Activated B cell treated with CpG ODN at 0.5 μM for 24 hours (primary cell): ENCODE results near the gene MFSD6L. TPM values are rescaled to one million over a fixed set of nuclear protein-coding genes. Genes with fewer than 3 reads are reported as not detected.

Experiments
- ATAC-seq: fragments of 200-7000 bp; cut with Tn5 transposase; one replicate; pipeline ENCODE4 v1.10.0; 2021; ENCODE audit warnings: low read depth, mild to moderate bottlenecking, moderate library complexity
- CTCF ChIA-PET: fragments of 350-600 bp; sonication (Branson Sonifier 250); formaldehyde crosslinking; loops from one replicate; lab custom pipeline; 2021; ENCODE audit warnings: antibody characterized with exemption; lab: Charles Lee
- POLR2A ChIA-PET: fragments of 350-600 bp; sonication (Branson Sonifier 250); formaldehyde crosslinking; loops from one replicate; lab custom pipeline; 2021; ENCODE audit warnings: antibody characterized with exemption; lab: Charles Lee
- DNase-seq: peaks from one replicate; pipeline ENCODE4 v3.0.0; 2022
- H3K27ac Mint-ChIP-seq: one replicate; pipeline ENCODE4 v1.8.0; 2020; ENCODE audit warnings: mixed read lengths
- H3K27me3 Mint-ChIP-seq: one replicate; pipeline ENCODE4 v1.8.0; 2021; ENCODE audit warnings: mixed read lengths
- H3K36me3 Mint-ChIP-seq: one replicate; pipeline ENCODE4 v1.8.0; 2021; ENCODE audit warnings: low read depth, mixed read lengths
- H3K4me1 Mint-ChIP-seq: one replicate; pipeline ENCODE4 v1.8.0; 2021; ENCODE audit warnings: mixed read lengths
- H3K4me3 Mint-ChIP-seq: one replicate; pipeline ENCODE4 v1.8.0; 2020; ENCODE audit warnings: mild to moderate bottlenecking, mixed read lengths
- H3K9me3 Mint-ChIP-seq: one replicate; pipeline ENCODE4 v1.8.0; 2020; ENCODE audit warnings: mixed read lengths
- CTCF ChIP-seq: fragments of 200-600 bp; IDR thresholded peaks from one replicate; pipeline ENCODE4 v1.8.0; 2022; ENCODE audit warnings: antibody characterized with exemption, mild to moderate bottlenecking
- intact Hi-C: fragments of 100-400 bp; cut with micrococcal nuclease; formaldehyde crosslinking; loops from one replicate; pipeline ENCODE4 v1.15.1; 2024
- total RNA-seq: library from RNA; stranded (reverse); gene quantifications from 2 replicates; pipeline ENCODE4 v1.2.3, GENCODE V29; 2022

Gene MFSD6L
- total RNA-seq, 1 donor from 2014 or later: 0.20 TPM

- H3K27ac Mint-ChIP-seq: no peak overlapping the region
- intact Hi-C loops: no loop called here
- no peaks in the 10 kb centered on the region for H3K4me1 Mint-ChIP-seq
- no peak for DNase-seq
- no peak overlapping the region for H3K4me3 Mint-ChIP-seq
- ATAC-seq: no peak
- no peak for TF ChIP-seq CTCF
- ChIA-PET POLR2A (no interaction called here), CTCF (no interaction called here)
- H3K27me3 Mint-ChIP-seq: peaks cover 5% of the 10 kb centered on the region
- H3K36me3 Mint-ChIP-seq: no peaks in the 10 kb centered on the region
- no peaks in the 10 kb centered on the region for H3K9me3 Mint-ChIP-seq
These were observed 24.1 kb upstream of the MFSD6L start for GRCh38 chr17:8823279-8823678.

- Mint-ChIP-seq H3K9me3 (no peaks in the 10 kb centered on the region), H3K27me3 (peaks cover 5% of the 10 kb centered on the region), H3K36me3 (no peaks in the 10 kb centered on the region), H3K4me3 (no peak overlapping the region), H3K27ac (no peak overlapping the region), H3K4me1 (no peaks in the 10 kb centered on the region)
- TF ChIP-seq CTCF: no peak
- POLR2A ChIA-PET: interaction anchor here (0.6 kb wide), 1 partner anchor 1339 kb away, joined by 3 read pairs; the partner anchor contains the start of gene POLR2A
- intact Hi-C loops: no loop called here
- DNase-seq (no peak), ATAC-seq (no peak)
- CTCF ChIA-PET: no interaction called here
These were observed 23.4 kb upstream of the MFSD6L start for GRCh38 chr17:8822401-8823035.

- Mint-ChIP-seq H3K27ac (no peak overlapping the region), H3K4me1 (no peaks in the 10 kb centered on the region), H3K9me3 (no peaks in the 10 kb centered on the region), H3K27me3 (peaks cover 5% of the 10 kb centered on the region), H3K36me3 (no peaks in the 10 kb centered on the region), H3K4me3 (no peak overlapping the region)
- CTCF ChIA-PET: interaction anchor here (0.6 kb wide), 1 partner anchor 35 kb away, joined by 4 read pairs; no protein-coding TSS in a partner anchor
- no peak for TF ChIP-seq CTCF
- intact Hi-C loops: no loop called here
- POLR2A ChIA-PET: no interaction called here
- ATAC-seq: no peak
- no peak for DNase-seq
These were observed 22.4 kb upstream of the MFSD6L start for GRCh38 chr17:8821446-8822105.

- POLR2A ChIA-PET: no interaction called here
- Mint-ChIP-seq H3K36me3 (no peaks in the 10 kb centered on the region), H3K4me3 (no peak overlapping the region), H3K4me1 (no peaks in the 10 kb centered on the region), H3K9me3 (no peaks in the 10 kb centered on the region), H3K27ac (no peak overlapping the region), H3K27me3 (peaks cover 5% of the 10 kb centered on the region)
- no peak for ATAC-seq
- intact Hi-C loops: no loop called here
- no peak for DNase-seq
- TF ChIP-seq CTCF: no peak
- CTCF ChIA-PET: interaction anchor here (1.1 kb wide), 1 partner anchor 74 kb away, joined by 3 read pairs; no protein-coding TSS in a partner anchor
These were observed 21.3 kb upstream of the MFSD6L start for GRCh38 chr17:8820311-8821010.
